HG02623 (cell line): ENCODE measurements around the gene DSCAM.
"Not testable (repeated sequence)": the region's sequence is repeated elsewhere in the genome, so short reads cannot be mapped to it uniquely, and the experiment has no call there.

Experiments
- ATAC-seq: cut with Tn5 transposase; IDR thresholded peaks from one replicate; pipeline ENCODE4 v1.9.1; 2021; ENCODE audit warnings: moderate library complexity; ENCODE audit not compliant: unreplicated experiment

Gene DSCAM, protein sequence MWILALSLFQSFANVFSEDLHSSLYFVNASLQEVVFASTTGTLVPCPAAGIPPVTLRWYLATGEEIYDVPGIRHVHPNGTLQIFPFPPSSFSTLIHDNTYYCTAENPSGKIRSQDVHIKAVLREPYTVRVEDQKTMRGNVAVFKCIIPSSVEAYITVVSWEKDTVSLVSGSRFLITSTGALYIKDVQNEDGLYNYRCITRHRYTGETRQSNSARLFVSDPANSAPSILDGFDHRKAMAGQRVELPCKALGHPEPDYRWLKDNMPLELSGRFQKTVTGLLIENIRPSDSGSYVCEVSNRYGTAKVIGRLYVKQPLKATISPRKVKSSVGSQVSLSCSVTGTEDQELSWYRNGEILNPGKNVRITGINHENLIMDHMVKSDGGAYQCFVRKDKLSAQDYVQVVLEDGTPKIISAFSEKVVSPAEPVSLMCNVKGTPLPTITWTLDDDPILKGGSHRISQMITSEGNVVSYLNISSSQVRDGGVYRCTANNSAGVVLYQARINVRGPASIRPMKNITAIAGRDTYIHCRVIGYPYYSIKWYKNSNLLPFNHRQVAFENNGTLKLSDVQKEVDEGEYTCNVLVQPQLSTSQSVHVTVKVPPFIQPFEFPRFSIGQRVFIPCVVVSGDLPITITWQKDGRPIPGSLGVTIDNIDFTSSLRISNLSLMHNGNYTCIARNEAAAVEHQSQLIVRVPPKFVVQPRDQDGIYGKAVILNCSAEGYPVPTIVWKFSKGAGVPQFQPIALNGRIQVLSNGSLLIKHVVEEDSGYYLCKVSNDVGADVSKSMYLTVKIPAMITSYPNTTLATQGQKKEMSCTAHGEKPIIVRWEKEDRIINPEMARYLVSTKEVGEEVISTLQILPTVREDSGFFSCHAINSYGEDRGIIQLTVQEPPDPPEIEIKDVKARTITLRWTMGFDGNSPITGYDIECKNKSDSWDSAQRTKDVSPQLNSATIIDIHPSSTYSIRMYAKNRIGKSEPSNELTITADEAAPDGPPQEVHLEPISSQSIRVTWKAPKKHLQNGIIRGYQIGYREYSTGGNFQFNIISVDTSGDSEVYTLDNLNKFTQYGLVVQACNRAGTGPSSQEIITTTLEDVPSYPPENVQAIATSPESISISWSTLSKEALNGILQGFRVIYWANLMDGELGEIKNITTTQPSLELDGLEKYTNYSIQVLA (N-terminal part only)

DNA sequence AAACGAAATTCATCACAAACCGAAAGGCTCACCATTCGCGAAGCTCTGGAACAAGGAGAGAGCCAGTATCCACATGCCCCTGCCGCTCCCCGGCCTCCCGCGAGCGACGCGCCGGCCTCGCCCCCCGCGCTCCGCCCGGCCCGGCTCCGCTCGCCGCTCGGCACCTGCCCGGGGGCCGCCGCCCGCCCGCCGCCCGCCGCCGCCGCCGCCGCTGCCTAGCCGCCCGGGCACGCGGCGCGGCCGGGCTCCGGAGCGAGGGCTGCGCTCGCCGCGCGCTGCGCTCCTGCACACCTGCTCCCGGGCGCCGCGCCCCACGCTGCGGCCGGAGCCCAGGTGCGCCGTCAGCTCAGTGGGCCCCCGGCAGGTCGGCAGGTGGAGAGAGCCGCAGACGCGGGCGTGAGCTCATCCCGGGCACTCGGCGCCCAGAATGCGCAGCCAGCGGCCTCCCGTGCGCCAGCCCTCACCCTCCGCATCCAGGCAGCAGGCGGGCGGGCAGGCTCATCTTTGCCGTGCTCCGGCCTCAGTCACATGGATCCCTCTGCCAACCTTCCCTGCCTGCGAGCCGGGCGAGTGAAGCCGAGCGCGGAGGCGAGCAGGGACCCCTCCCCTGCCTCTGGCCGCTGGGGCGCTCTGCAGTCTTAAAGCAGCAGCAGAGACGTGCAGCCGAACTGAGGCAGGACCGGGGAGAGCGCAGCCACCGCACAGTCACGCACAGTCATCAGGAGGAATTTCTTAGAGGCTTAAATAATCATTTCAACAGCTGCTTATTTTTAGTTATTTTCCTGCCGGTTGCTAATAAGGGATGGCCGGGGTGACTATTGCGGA, at the start of gene DSCAM:
Gene DSCAM (minus strand): TSS at position 572 of the 825 bp plus-strand sequence. CDS start 497 bp downstream, at position 75.
- no peak for ATAC-seq

DNA sequence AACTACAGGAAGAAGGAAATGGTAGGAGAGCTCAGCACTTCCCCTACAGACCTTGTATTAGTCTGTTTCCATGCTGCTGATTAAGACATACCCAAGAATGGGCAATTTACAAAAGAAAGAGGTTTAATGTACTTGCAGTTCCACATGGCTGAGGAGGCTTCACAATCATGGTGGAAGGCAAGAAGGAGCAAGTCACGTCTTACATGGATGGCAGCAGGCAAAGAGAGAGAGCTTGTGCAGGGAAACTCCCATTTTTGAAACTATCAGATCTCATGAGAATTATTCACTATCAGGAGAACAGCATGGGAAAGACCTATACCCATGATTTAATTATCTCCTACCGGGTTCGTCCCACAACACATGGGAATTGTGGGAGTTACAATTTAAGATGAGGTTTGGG, 48.7 kb upstream of the DSCAM start:
- ATAC-seq: not testable (repeated sequence)

DNA sequence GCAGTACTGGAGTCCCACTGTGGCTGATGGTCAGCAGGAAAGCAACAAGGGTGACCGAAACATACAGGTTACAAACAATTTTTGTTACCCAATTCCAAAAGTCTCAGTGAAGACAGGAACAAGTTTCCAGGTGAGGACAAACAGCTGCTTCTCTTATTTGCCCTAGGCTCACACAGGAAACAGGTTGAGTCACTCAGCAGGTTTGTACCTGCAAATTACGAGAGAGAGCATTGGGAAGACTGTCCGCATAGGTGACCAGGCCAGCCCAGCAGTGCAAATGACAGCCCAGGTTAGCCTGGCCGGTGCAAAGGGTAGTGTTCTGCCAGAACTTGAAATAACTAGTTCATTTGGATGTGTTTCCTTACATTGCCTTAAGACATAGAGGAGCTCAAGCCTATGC, 40.0 kb upstream of the DSCAM start:
- no peak for ATAC-seq

DNA sequence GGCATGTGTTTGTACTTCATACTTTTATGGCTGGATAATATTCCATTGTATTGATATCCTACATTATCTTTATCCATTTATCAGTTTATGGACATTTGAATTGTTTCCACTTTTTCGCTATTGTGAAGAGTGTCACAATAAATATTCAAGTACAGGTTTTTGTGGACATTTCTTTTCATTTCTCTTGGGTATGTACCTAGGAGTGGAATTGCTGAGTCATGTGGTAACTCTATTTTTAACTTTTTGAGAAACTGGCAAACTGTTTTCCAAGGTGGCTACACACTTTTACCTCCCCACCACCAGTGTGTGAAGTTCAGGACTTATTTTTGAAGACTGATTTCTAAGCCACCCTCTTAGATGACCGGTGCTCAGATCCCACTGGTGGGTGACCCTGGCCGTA, 39.0 kb upstream of the DSCAM start:
- no peak for ATAC-seq

DNA sequence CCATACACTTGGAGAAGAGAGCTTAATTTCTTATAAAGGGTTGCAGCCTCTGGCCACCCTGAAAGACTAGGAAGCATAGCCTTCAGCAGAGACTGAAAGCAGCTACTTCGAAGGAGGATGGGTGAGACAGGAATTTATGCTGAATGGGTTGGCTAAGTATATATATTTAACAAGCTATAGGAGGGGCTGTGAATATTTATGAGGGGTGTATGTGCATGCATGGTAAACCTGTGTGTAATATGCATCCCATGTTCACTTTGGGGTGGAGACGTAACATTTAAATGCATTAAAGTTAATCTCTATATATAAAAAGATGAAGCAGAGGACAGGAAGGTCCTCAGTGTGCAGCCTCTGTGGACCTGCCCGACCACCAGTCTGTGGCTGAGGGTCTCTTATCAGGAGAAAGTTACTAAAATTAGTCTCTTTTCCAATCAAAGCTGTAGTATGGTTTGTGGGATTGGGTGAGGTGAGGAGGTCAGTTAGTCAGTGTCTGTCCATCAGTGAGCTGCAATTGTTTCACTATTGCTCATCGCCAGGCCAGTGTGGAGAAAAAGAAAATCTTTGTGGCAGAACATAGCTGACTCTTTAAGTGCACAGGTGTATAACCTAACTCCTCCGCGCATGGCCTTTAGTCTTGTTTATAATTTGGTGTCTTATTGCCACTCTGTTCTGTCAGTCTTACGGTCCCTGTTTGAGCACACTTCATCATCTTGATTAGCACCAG, 35.4 kb upstream of the DSCAM start:
- no peak for ATAC-seq

DNA sequence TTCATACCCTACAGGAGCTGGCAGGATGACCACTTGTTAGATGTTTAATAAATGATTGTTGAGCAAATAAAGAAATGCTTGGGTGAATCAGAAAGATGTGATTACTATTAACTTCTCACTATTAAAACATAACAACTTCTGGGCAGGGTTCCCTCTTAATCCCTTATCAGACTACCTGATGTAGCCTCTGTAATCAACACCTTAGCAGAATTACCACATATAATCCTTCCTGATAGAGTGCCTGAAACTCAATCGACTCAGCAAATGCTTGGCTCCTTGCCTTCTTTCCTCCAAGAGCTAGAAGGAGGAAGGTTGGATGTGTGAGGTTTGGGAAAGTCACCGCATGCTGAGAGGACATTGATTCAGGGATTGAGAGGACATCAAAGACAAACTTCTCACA, 34.8 kb upstream of the DSCAM start:
- ATAC-seq: no peak

DNA sequence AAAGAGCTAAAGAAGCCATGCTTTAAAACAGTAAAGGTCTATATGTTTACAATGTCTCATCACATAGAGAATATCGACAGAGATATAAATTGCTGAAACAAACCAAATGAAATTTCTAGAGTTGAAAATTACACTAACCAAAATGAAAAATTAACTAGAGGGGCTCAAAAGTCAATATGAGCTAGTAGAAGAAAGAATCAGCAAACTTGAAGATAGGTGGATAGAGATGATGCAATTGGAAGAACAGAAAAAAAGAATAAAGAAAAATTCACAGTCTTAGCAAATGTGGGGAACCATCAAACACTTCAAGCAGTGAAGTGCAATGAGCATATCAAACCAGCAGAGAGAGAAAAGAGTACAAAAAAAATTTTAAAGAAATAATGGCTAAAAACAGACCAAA, 24.1 kb upstream of the DSCAM start:
- no peak for ATAC-seq

DNA sequence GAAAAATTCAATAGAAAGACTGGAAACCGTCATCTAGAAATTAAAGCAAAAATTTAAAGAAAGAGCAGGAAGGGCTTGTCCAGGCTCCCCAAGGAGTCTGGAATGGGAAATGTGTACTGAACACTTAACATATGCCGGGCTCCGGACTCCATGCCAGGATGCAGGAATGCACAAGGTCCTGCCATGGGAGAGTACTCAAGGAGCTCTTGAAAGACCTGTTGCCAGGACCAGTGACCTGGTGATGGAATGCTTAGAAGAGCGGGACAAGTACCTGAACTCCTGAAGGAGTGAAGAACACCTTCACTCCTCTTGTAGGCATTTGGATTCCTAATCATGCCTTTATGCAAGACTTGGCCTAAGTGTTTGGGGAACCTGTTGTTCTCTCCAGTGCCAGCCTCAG, 16.9 kb upstream of the DSCAM start:
- ATAC-seq: no peak

DNA sequence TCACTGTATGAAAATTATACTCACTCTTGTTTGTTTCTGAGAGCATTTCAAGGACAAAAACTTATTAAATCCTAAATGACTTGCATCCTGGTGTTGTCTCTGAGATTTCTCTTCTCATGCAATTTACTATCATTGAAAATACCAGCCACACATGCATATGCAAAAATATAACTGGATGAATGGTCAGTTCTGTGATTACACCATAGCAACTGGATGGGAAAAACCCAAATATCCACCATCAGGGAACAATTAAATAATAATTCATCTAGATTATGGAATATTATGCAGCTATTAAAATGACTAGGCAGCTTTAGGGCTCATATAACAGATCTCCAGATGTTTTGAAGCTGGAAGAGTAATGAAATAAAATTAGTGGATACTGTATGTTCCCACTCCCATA, 11.6 kb upstream of the DSCAM start:
- ATAC-seq: no peak

DNA sequence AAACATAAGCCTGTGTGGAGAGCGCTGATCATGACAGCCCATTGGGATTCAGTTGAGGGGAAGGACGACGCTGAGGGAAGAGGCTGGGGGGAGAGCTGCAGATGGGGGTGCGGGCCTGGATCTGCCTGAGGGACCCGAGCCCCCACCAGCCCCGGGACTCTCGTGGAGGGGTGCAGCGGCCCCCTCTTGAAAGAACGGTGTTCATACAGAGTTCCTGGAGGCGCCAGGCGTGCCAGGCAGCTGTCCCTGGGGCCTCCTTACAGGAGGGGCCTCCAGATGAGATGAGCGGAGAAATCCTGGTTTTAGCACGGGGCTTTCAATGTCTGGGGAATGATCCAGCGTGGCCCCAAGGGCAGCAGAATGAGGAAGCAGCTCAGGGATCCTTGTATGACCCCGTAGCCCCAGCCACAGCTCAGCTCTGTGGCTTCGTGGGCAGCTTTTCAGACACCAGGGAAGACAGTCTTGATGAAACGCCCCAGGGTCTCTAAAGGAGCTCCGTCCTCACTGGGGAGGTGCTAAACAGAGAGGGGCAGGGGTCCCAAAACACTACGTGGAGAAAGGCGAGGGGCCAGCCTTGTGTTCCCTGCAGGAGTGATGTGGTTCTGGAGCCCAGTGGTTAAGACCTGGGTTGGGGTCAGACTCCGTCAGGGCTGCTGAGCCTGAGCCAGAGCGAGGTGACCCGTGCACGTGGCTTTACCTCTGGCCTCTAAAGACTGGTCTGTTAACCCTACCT, 7.2 kb upstream of the DSCAM start:
- no peak for ATAC-seq

DNA sequence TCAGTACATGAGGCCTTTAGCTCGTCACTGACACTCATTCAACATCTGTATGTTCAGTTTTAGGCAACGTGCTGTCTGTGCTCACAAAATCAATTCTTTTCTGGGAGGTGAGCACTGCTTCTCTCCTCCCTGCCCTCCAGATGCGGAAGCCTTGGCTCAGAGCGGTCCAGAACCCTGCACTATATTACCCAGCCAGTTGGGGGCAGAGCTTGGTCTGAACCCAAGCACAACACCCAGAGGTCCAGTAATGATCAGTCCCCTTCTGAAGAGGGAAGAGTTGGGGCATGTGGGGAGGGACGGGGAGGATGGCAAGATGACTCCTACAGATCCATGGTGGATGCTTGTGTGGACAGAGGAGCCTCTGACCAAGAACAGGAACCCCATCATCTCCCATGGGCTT, 5.6 kb upstream of the DSCAM start:
- ATAC-seq: no peak

DNA sequence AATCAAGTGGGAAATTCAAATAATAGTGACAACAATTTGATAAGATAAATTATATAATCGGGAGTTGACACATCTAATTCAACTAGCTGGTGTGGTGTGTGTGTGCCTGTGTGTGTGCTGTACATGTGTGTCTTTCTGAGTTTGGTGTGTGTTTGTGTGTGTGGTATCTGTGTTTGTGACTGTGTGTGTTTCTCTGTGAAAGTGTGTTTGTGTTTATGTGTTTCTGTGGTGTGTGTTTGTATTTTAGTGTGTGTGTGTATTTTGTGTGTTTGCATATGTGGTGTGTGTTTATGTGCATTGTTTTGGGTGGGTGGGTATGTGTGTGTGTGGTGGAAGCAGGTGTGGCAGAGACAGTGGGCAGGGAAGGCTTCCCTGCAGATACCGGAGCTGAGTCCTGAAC, 4.8 kb upstream of the DSCAM start:
- no peak for ATAC-seq

DNA sequence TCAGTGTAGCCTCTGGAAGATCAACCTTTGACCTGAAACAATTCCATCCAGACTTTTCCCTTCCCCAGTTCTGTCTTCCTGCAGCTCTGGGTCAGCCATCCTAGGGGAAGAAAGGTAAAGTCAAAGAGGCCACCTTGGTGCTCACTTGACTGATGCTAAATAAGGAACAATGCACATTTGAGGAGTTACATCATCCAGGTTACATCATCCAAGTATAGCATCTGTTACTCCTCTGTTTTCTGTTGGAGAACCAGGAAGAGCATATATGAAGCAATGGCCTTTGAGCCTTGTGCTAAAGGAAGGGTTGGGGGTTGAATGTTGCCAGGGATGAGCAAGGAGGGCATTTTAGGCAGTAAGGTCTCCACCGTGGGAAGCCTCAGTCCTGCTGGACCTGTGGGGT, 3.1 kb upstream of the DSCAM start:
- ATAC-seq: no peak

DNA sequence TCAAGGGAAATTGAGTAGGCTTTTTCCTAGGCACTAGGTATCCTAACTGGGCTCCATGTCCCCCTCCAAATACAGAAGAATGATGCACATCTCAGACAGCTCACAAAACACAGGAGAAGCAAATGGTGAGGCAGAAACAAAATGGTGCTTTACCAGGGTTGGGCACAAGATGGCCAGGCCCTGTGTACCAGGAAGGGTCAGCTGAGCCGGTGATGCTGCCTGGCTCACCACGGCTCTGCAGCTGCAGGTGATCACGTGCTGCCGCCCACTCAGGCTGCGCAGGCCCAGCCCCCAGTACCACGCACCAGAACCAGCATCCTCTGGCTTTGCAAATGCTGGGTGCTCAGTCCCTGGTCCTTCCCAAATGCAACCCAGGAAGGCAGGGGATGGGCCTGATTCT, 993 bp upstream of the DSCAM start:
- ATAC-seq: no peak

DNA sequence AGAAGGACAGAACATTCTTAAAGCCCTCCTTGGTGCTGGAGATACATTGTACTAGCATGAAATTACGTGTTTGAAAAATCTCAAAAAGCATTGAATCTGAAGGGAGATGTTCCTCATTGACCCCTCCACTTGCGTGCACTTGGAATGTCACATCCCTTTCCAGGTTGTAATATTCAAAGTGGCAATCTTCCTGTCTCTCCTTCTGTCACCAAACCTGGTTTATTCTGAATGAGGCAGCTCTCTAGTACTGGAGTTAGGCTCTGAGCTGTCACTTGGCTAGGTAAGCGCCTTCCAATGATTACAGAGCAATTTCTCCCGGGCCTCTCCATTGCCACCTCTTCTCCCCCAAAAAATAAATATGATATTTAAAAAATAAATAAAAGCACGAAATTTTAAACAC, 855 bp downstream of the DSCAM start:
- ATAC-seq: no peak

DNA sequence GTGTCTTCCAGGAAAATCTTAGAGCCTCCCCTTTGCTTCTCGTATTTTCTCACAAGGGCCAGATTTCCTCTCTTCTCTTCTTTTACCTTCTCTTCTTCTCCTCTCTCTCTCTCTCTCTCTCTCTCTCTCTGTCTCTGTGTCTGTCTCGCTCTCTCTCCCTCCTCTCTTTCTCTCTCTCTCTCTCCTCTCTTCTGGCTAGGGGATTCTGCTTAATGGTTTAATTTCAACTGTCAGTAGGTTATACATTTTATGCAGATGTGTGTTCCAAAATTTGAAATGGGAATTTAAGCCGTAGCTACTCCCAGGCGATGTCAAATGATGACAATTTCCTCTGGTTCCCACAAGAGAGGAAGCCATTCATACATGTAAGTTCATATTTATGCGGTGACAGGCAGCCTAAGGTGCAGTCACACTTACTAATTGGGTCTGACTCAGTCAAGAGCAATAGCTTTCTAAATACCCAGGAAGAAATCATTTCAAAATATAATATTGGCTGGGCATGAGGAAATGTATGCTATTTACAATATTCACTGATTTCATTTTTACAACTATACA, 1.4 kb downstream of the DSCAM start:
- ATAC-seq: no peak

DNA sequence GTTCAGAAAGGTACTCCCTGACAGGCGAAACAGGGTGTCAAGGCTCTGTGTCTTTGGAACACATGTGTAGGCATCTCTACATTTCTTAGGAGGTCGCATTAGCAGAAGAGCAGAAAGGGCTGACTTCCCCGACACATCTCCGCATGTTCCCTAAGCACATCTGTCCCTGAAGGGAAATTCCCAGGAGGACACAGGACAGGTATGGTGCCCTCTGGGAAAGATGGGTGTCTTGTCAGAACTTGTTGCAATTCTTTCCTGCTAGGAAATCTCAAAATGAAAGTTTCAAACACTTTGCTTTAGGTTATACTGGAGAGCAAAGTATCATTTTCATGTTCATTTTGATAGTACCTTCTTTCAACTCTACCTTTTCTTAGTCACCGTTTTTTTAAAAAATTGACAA, 2.0 kb downstream of the DSCAM start:
- no peak for ATAC-seq

DNA sequence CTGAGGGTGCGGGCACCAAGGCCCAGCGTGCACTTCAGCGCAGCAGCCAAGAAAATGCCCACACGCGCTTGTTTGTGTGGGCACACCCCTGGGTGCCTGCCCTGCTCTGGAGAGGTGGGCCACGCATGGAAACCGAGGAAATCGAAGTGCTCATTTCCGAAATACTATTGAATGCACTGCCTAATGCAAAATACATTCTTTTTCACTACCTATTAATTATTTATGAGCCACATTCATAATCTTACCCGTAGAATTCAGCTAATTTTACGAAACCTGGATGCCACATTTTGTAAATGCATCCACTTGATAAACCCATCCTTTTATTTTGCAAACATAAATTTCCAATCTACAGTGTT, 4.8 kb downstream of the DSCAM start:
- no peak for ATAC-seq

DNA sequence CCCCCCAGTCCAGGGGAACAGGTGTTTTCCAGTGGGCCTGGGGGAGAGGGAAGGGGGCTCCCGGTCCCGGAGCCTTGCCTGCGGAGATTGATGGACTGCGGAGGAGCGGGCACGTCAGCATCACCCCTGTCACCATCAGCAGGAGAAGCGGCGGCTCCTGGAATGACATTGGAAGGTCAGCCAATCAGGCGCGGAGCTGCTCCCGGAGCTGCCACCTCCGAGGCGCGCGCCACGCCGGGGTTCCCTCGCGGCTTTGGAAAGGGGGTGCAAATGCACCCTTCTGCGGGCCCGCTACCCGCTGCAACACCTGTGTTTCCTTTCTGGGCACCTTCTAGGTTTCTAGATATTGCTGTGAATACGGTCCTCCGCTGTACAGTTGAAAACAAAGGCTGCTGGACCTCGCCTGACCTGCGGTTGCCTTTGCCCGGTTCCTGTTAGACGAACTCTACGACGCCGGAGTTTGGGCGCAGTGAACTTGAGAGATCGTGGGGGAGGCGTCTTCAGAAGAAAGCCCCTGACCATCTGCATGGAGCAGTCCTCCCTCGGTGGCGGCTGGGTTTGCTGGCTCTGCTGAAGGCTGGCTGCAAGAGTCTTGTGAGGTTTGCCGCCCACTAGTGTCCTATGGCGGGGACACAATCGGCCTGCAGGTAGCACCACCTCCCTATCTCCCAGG, 5.3 kb downstream of the DSCAM start:
- ATAC-seq: no peak
